Stimulated activated CD8-positive, alpha-beta memory T cell treated with anti-CD3 and anti-CD28 coated beads, Interleukin-2, amount 100 ng/mL, for 48 hours (primary cell): Measurements from ENCODE around the gene KMT5C.

ENCODE experiments used
- DNase-seq, 2 donors: peaks; one replicate each; pipeline ENCODE4 v3.0.0-alpha.2; 2020; ENCODE audit warnings: low read depth in 2 of 2

KMT5C gene

GRCh38 chr19:55339105-55339888, at the start of gene KMT5C:
TSS of gene KMT5C (plus strand) at chr19:55339876. CDS start at chr19:55341937, 2,061 bp downstream.
- DNase-seq, result peak; percentile 100

GRCh38 chr19:55297267-55297666, 42.4 kb upstream of the KMT5C start:
- DNase-seq, result no peak

- no peak for DNase-seq
Observed at GRCh38 chr19:55299991-55300390, 39.7 kb upstream of the KMT5C start.

- DNase-seq, result no peak
Observed at GRCh38 chr19:55300886-55301458, 38.7 kb upstream of the KMT5C start.

GRCh38 chr19:55301459-55302317, 38.0 kb upstream of the KMT5C start:
- peak; percentile 91 to 97 for DNase-seq

GRCh38 chr19:55302318-55302703, 37.4 kb upstream of the KMT5C start:
- no peak for DNase-seq

- DNase-seq, result no peak
Observed at GRCh38 chr19:55303477-55303876, 36.2 kb upstream of the KMT5C start.

- DNase-seq, result no peak
Observed at GRCh38 chr19:55304279-55304978, 35.2 kb upstream of the KMT5C start.

GRCh38 chr19:55304980-55305379, 34.7 kb upstream of the KMT5C start:
- no peak for DNase-seq

GRCh38 chr19:55305491-55305890, 34.2 kb upstream of the KMT5C start:
- peak in 1 of 2 donors; percentile 20 for DNase-seq

GRCh38 chr19:55305983-55306562, 33.6 kb upstream of the KMT5C start:
- DNase-seq, result no peak

GRCh38 chr19:55306712-55307111, 33.0 kb upstream of the KMT5C start:
- no peak for DNase-seq

- DNase-seq, result no peak
Observed at GRCh38 chr19:55308281-55308680, 31.4 kb upstream of the KMT5C start.

GRCh38 chr19:55309448-55309847, 30.2 kb upstream of the KMT5C start:
- no peak for DNase-seq

- DNase-seq, result no peak
Observed at GRCh38 chr19:55310498-55310897, 29.2 kb upstream of the KMT5C start.

- DNase-seq, result no peak
Observed at GRCh38 chr19:55311397-55311796, 28.3 kb upstream of the KMT5C start.

- DNase-seq, result no peak
Observed at GRCh38 chr19:55311797-55312196, 27.9 kb upstream of the KMT5C start.

- DNase-seq, result no peak
Observed at GRCh38 chr19:55312621-55313512, 26.8 kb upstream of the KMT5C start.

- DNase-seq, result no peak
Observed at GRCh38 chr19:55314396-55314795, 25.3 kb upstream of the KMT5C start.

- no peak for DNase-seq
Observed at GRCh38 chr19:55315956-55316525, 23.6 kb upstream of the KMT5C start.
